ENCODE measurements around the gene PRRC2B.

PRRC2B gene

DNA sequence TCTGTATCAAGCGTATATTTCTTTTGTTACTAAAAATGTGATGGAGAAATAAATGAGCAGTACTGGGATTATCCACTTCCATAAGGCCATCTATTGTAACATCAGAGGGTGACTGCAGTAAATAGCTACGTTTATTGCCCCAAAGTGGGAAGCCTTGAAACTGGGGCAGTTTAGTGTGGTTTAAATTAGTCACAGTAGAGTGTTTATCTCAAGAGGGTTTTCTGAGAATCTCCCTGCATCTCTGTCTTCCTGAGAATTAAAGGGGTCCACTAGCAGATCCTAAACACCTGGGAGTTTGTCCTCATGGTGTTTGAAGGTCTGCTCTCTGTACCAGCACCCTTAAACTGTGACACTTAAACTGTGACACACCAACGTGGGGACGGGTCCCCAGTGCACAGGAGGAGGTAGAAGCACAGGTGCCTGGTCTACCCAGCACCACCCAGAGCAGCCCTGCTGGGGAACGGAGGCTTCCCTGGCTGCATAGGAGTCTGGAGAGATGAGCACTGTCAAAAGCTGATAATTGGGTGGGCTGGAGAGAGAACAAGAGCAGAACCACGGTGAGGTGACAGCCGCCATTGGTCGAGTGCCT is 25.2 kb downstream of the PRRC2B start:
- no peak overlapping the region for H3K4me3 ChIP-seq (ENCODE audit: low read depth, low read length)
- TF ChIP-seq, protein P1, sequence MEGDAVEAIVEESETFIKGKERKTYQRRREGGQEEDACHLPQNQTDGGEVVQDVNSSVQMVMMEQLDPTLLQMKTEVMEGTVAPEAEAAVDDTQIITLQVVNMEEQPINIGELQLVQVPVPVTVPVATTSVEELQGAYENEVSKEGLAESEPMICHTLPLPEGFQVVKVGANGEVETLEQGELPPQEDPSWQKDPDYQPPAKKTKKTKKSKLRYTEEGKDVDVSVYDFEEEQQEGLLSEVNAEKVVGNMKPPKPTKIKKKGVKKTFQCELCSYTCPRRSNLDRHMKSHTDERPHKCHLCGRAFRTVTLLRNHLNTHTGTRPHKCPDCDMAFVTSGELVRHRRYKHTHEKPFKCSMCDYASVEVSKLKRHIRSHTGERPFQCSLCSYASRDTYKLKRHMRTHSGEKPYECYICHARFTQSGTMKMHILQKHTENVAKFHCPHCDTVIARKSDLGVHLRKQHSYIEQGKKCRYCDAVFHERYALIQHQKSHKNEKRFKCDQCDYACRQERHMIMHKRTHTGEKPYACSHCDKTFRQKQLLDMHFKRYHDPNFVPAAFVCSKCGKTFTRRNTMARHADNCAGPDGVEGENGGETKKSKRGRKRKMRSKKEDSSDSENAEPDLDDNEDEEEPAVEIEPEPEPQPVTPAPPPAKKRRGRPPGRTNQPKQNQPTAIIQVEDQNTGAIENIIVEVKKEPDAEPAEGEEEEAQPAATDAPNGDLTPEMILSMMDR (IDR thresholded peaks at IDR 0.05; ENCODE audit: control insufficient read depth, extremely low read depth, insufficient read depth) = no peak
- no peak for DNase-seq (ENCODE audit: low read depth)

DNA sequence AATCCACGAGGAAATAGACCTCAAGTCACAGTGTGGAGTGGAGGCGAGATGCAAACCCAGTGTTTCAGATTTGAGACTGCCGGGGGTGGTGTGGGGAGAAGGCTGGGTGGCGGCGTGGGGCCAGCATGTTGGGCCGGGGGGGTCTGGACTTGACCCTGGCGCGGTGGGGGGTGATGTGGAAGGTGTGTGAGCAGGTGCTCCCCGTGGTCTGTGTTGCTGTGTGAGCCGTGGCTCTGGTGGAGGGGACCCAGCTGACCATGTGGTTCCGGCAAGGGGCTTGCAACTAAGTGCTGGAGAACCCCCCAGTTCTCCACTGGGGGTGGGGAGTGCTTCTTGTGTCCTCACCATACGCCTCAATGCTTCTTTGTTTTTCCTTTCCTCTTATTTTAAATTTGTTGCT is 25.8 kb downstream of the PRRC2B start:
- no peak for DNase-seq (ENCODE audit: low read depth)
- TF ChIP-seq, protein P1 (IDR thresholded peaks at IDR 0.05; ENCODE audit: control insufficient read depth, extremely low read depth, insufficient read depth) = no peak
- no peak overlapping the region for H3K4me3 ChIP-seq (ENCODE audit: low read depth, low read length)

DNA sequence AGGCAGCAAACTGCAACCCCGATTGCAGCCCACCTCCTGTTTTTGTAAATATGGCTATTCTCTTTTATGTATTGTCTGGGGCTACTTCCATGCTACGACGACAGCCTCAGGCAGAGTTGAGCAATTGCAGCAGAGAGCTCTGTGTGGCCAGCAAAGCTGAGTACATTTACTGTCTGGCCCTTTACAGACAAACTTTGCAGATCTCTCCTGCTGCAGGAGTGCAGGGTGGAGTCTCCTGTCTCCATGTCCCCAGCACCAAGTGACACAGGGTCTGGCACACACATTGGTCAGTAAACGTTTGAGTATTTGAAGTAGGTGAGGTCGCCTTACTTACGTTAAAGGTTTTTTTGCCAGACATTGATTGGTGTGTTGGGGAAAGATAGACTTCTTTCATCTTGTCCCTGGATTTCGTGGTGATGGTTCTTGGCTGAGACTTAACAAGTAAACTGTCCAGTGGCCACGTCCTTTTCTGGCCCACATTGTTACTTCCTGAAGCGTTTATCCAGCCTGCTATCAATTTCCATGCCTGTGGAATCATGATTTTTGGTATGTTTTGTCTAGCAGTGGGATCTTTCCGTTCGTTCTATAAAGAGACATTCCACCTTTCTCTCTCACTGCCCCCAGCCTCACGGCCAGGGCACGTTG is 27.2 kb downstream of the PRRC2B start:
- H3K4me3 ChIP-seq (ENCODE audit: low read depth, low read length) = no peak overlapping the region
- TF ChIP-seq, protein P1 (IDR thresholded peaks at IDR 0.05; ENCODE audit: control insufficient read depth, extremely low read depth, insufficient read depth) = peak; percentile 41
- no peak for DNase-seq (ENCODE audit: low read depth)

DNA sequence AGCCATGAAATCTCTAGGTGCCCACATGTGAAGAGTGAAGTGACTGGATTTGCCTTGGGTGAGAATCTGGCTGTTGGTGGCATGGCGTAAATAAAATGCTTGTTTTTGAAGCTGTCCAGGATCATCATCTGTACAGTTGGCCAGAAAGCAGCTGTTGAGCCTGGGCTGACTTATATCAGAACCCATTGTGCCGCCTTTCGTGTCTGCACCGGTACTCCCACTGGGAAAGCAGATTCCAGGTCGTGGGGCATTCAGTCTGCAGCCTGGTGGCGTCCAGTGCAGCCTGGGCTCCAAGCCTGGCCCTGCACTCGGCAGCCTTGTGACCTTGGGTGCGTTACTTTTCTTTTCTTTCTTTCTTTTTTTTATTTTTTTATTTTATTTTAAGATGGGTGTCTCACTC is 27.8 kb downstream of the PRRC2B start:
- TF ChIP-seq, protein P1 (IDR thresholded peaks at IDR 0.05; ENCODE audit: control insufficient read depth, extremely low read depth, insufficient read depth) = no peak
- no peak for DNase-seq (ENCODE audit: low read depth)
- no peak overlapping the region for H3K4me3 ChIP-seq (ENCODE audit: low read depth, low read length)

DNA sequence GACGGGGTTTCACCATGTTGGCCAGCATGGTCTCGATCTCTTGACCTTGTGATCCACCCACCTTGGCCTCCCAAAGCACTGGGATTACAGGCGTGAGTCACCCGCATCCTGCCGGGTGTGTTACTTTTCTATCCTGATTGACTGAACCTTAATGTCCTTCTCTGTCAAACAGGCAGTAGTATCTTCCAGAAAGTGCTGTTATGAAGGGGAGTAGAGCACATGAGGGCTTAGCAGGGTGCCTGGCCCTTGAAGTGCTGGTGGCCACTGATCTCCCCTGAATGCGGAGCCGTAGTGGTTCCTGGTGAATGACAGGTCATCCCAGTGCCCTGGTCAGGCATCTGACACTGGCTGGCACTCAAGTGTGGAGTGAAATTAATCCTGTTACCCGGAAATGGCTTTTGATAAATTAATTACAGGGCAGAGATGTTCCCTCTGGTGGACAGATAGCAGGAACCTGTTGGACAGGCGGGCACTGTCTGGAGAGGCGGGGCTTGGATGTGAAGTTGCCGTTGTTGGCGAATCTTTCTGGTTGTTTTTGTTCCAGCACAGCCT is 28.4 kb downstream of the PRRC2B start:
- peak overlapping the region; percentile 30 for H3K4me3 ChIP-seq (ENCODE audit: low read depth, low read length)

DNA sequence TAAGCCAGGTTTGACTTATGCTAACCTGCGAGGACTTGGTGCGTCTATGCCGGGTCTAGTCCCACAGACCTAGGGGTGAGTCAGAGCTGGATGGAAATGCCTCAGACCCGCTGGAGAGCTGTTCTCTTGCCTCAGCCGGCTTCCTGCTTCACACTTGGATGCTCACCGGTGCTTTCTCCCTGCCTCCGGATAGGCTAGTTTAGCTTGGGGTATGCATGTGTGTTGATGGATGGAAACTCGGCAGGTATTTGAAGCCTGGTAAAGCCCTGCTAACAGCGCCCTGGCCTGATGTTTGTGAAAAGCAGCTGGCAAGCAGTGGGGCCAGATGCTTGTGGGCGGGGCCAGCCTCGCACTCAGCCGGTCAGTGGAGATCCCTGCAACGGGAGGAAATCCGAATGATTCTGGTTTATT is 29.3 kb downstream of the PRRC2B start:
- TF ChIP-seq, protein P1 (IDR thresholded peaks at IDR 0.05; ENCODE audit: control insufficient read depth, extremely low read depth, insufficient read depth) = no peak
- peak; percentile 46 for DNase-seq (ENCODE audit: low read depth)

More for the DNA sequence above, 28.4 kb downstream of the PRRC2B start:
- TF ChIP-seq, protein P1 (IDR thresholded peaks at IDR 0.05; ENCODE audit: control insufficient read depth, extremely low read depth, insufficient read depth) = peak; percentile 49
- peak; percentile 84 for DNase-seq (ENCODE audit: low read depth)

More for the DNA sequence above, 29.3 kb downstream of the PRRC2B start:
- H3K4me3 ChIP-seq (ENCODE audit: low read depth, low read length) = peak overlapping the region; percentile 30

All from LNCaP clone FGC (cell line).